Astrocyte of the cerebellum (primary cell): ENCODE data around the gene FBXO33.

Experiments used
- DNase-seq: peaks from one replicate; pipeline ENCODE4 v3.0.0-alpha.2; 2011; ENCODE audit warnings: low read depth
- H3K4me3 ChIP-seq: 2 replicates; pipeline ENCODE4 v1.5.1; 2011; ENCODE audit warnings: mild to moderate bottlenecking, low read depth, low read length, moderate library complexity
- CTCF ChIP-seq: IDR thresholded peaks from 2 replicates; pipeline ENCODE4 v1.5.1; 2012; ENCODE audit warnings: low read length, low read depth, moderate library complexity, mild to moderate bottlenecking; ENCODE audit errors: missing control alignments
- in situ Hi-C: cut with HindIII; loops from 2 replicates; pipeline ENCODE4 v1.10.0; 2017; ENCODE audit warnings: low sequenced_read_pairs

Gene FBXO33

GRCh38 chr14:39382463-39382862 lies 49.8 kb downstream of the FBXO33 start:
- in situ Hi-C loops = no loop called here
- no peak for TF ChIP-seq CTCF
- no peak overlapping the region for H3K4me3 ChIP-seq
- DNase-seq = no peak

DNA sequence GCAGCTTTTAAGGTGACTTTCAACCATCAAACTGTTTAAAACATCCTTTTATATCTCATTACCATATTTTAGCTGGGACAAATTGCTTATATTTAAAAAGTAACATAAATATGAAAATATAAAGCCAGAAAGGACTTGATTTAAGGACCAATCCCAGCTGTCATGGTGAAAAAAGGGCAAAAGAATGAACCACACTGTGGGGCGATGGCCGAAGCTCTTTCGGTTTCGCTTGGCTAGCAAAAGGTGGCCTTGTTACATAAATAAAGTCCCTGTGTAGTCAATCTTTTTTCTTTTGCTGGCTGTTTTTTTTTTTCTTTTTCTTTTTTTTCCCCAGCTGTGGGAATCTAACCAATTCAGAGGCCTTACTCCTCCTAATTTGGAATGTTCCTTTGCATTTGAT lies 50.9 kb downstream of the FBXO33 start:
- H3K4me3 ChIP-seq = no peak overlapping the region
- TF ChIP-seq CTCF = no peak
- no peak for DNase-seq
- in situ Hi-C loops = no loop called here

- H3K4me3 ChIP-seq = no peak overlapping the region
- in situ Hi-C loops = no loop called here
- DNase-seq = no peak
- TF ChIP-seq CTCF = no peak
These were observed 55.4 kb downstream of the FBXO33 start for GRCh38 chr14:39376667-39377403.

GRCh38 chr14:39374851-39375250 lies 57.4 kb downstream of the FBXO33 start:
- in situ Hi-C loops = no loop called here
- DNase-seq = peak; percentile 19
- no peak for TF ChIP-seq CTCF
- H3K4me3 ChIP-seq = no peak overlapping the region

DNA sequence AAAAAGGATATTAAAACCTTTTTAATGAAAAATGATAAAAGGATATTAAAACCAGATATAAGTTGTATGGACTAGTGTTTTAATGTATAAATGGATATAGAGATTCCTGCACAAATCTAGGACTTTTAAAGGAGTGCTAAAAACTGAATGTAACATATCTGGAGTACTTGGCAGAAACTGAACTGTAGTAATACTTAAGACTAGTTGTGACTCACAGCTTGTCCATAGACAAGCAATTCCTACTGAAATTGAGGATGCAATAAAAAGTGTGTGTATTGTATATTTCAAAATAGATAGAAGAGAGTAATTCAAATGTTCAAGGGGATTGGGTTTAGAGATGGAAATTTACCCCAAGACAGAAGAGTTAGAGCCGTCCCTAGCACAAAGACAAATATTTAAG lies 59.6 kb downstream of the FBXO33 start:
- DNase-seq = no peak
- no peak for TF ChIP-seq CTCF
- H3K4me3 ChIP-seq = no peak overlapping the region
- in situ Hi-C loops = no loop called here

- in situ Hi-C loops = no loop called here
- no peak for TF ChIP-seq CTCF
- no peak overlapping the region for H3K4me3 ChIP-seq
- no peak for DNase-seq
These were observed 61.8 kb downstream of the FBXO33 start for GRCh38 chr14:39370415-39370814.
